ENCODE results near the gene NEMP2. TPM values are rescaled to one million over a fixed set of nuclear protein-coding genes. Genes with fewer than 3 reads are reported as not detected.

Gene NEMP2
- total and polyA plus RNA-seq, 10 donors: 0.89 to 19.2 (median 10.7) TPM

DNA sequence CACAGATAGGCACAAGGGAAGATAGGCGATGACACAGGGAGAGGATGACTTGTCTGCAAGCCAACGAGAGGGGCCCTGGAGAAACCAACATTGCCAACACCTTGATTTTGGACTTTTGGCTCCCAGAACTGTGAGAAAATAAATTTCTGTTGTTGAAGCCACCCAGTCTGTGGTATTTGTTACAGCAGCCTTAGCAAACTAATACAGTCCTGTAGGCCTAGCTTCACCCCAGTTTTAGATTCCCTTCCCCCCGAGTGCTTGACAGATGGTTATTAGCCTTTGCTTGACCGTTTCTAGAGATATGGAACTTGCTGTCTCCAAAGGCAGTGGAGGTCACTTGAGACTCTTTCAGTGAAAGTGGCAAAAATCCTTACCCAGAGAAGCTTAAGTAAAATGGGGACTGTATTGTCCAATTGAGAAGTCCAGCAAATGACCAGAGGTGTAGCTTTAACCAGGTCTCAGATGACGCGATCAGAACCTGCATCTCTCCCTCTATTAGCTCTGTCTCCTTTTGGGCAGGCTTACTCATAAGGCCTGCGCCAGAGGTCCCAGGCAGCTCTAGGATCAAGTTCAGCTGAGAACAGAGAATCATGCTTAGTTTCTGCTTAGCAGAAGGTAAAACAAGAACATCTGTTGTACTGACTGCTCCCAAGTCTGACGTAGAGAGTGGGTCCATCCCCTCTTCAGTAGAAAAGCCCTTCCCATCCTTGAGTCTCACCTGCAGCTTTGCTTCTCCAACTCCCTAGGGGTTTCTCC is 76.0 kb downstream of the NEMP2 start:
- peaks cover 0 to 5% (median 0%) of the 10 kb centered on the region in 8 donors for H3K9me3 ChIP-seq
- no peaks in the 10 kb centered on the region for H3K27me3 ChIP-seq (replicated peaks in 1 of 7)
- DNase-seq: no peak
- no peak overlapping the region for H3K27ac ChIP-seq
- peaks cover 0 to 34% (median 2%) of the 10 kb centered on the region in 6 donors for H3K36me3 ChIP-seq
- H3K4me1 ChIP-seq: peaks cover 0 to 46% (median 4%) of the 10 kb centered on the region in 6 donors
- TF ChIP-seq POLR2A (IDR thresholded peaks at IDR 0.05) (no peak), CTCF (IDR thresholded peaks at IDR 0.05 in 8 of 11, conservative IDR thresholded peaks at IDR 0.05 in 3 of 11) (no peak), POLR2AphosphoS5 (IDR thresholded peaks at IDR 0.05) (no peak)
- intact Hi-C loops (cut with DNase I; ENCODE audit: low total_unique reads): no loop called here
- no peak overlapping the region for H3K4me3 ChIP-seq
- WGBS, 5 donors: 85 to 96% (median 92%) methylated on average over 8 of the region's 8 CpGs

- Histone ChIP-seq H3K27ac (no peak overlapping the region), H3K4me3 (no peak overlapping the region), H3K27me3 (replicated peaks in 1 of 7) (no peaks in the 10 kb centered on the region), H3K4me1 (peaks cover 0 to 39% (median 4%) of the 10 kb centered on the region in 6 donors), H3K9me3 (peaks cover 0 to 5% (median 0%) of the 10 kb centered on the region in 8 donors), H3K36me3 (peaks cover 0 to 39% (median 2%) of the 10 kb centered on the region in 6 donors)
- TF ChIP-seq CTCF (IDR thresholded peaks at IDR 0.05 in 8 of 11, conservative IDR thresholded peaks at IDR 0.05 in 3 of 11) (no peak), POLR2A (IDR thresholded peaks at IDR 0.05) (no peak), POLR2AphosphoS5 (IDR thresholded peaks at IDR 0.05) (no peak)
- intact Hi-C loops (cut with DNase I; ENCODE audit: low total_unique reads): no loop called here
- 94 to 100% (median 97%) methylated on average over 2 of the region's 2 CpGs for WGBS, 5 donors
- DNase-seq: no peak
Measured at GRCh38 chr2:190457256-190457655, 77.3 kb downstream of the NEMP2 start.

- TF ChIP-seq POLR2AphosphoS5 (IDR thresholded peaks at IDR 0.05) (no peak), POLR2A (IDR thresholded peaks at IDR 0.05) (no peak)
- Histone ChIP-seq H3K4me3 (no peak overlapping the region), H3K9me3 (peaks cover 0 to 5% (median 0%) of the 10 kb centered on the region in 8 donors), H3K4me1 (peaks cover 0 to 40% (median 4%) of the 10 kb centered on the region in 6 donors), H3K27me3 (replicated peaks in 1 of 7) (no peaks in the 10 kb centered on the region), H3K36me3 (peaks cover 0 to 39% (median 2%) of the 10 kb centered on the region in 6 donors), H3K27ac (no peak overlapping the region)
- intact Hi-C loops (cut with DNase I; ENCODE audit: low total_unique reads): no loop called here
- WGBS, 5 donors: 82 to 94% (median 88%) methylated on average over 7 of the region's 7 CpGs
- DNase-seq: no peak
Measured at GRCh38 chr2:190456833-190457232, 77.7 kb downstream of the NEMP2 start.

- WGBS, 5 donors: 68 to 75% (median 71%) methylated on average over 7 of the region's 7 CpGs
- intact Hi-C loops (cut with DNase I; ENCODE audit: low total_unique reads): no loop called here
- TF ChIP-seq POLR2AphosphoS5 (IDR thresholded peaks at IDR 0.05) (no peak), CTCF (IDR thresholded peaks at IDR 0.05 in 8 of 11, conservative IDR thresholded peaks at IDR 0.05 in 3 of 11) (no peak), POLR2A (IDR thresholded peaks at IDR 0.05) (no peak)
Measured at GRCh38 chr2:190455358-190456095, 79.0 kb downstream of the NEMP2 start.

More at GRCh38 chr2:190455358-190456095, 79.0 kb downstream of the NEMP2 start:
- peaks cover 0 to 5% (median 0%) of the 10 kb centered on the region in 8 donors for H3K9me3 ChIP-seq
- H3K36me3 ChIP-seq: peaks cover 0 to 39% (median 2%) of the 10 kb centered on the region in 6 donors
- no peaks in the 10 kb centered on the region for H3K27me3 ChIP-seq (replicated peaks in 1 of 7)
- peaks cover 0 to 44% (median 4%) of the 10 kb centered on the region in 6 donors for H3K4me1 ChIP-seq
- DNase-seq: no peak
- H3K27ac ChIP-seq: no peak overlapping the region
- no peak overlapping the region for H3K4me3 ChIP-seq

Measured in spleen (tissue), 11 donors.